Measurements from ENCODE around the gene SHC1. TPM values are rescaled to one million over a fixed set of nuclear protein-coding genes. Genes with fewer than 3 reads are reported as not detected.

SHC1 gene
- total and polyA plus RNA-seq, 2 experiments from 2014 or later = 117 to 211 TPM

DNA sequence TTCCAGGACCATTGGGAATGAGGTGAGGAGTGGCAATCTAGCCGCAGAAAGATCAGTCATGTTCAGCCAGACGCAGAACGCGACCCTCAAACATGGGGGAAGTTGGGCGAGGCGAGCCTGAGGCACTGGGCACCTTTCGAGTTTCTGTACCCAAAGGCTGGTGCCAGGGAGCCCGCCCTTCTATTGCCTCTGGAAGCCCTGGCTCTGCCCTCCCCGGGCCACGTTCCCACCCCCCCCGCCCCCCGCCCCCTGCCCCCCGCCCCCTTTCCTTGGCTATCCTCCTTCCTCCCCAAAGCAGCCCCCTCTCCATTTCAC, 29.8 kb upstream of the SHC1 start:
- H3K9me2 ChIP-seq (ENCODE audit: insufficient read depth) = no peaks in the 10 kb centered on the region
- Mint-ChIP-seq H3K4me1 (peaks cover 25% of the 10 kb centered on the region), H3K27me3 (ENCODE audit: insufficient read depth, low read depth, poor library complexity) (peaks cover 21% of the 10 kb centered on the region), H3K36me3 (ENCODE audit: low read depth) (no peaks in the 10 kb centered on the region), H3K27ac (peak overlapping the region; percentile 99), H3K9me3 (no peaks in the 10 kb centered on the region), H3K4me3 (peak overlapping the region; percentile 90)
- peak overlapping the region; percentile 96 for H3K27ac ChIP-seq (ENCODE audit: low read depth)
- no peak for DNase-seq (ENCODE audit: low spot score)
- H4K20me1 ChIP-seq (replicated peaks; ENCODE audit: insufficient read depth) = no peaks in the 10 kb centered on the region
- no peak overlapping the region for H2AFZ ChIP-seq
- H3K27me3 ChIP-seq (ENCODE audit: insufficient read depth) = no peaks in the 10 kb centered on the region
- peaks cover 16% of the 10 kb centered on the region for H3F3A ChIP-seq (replicated peaks; ENCODE audit: low read depth)
- H3K36me3 ChIP-seq (ENCODE audit: insufficient read depth) = no peaks in the 10 kb centered on the region
- no peak for TF ChIP-seq ZNF331 (CRISPR knock-in tag; IDR thresholded peaks at IDR 0.05; ENCODE audit: low read depth)
- TF ChIP-seq, protein P1, sequence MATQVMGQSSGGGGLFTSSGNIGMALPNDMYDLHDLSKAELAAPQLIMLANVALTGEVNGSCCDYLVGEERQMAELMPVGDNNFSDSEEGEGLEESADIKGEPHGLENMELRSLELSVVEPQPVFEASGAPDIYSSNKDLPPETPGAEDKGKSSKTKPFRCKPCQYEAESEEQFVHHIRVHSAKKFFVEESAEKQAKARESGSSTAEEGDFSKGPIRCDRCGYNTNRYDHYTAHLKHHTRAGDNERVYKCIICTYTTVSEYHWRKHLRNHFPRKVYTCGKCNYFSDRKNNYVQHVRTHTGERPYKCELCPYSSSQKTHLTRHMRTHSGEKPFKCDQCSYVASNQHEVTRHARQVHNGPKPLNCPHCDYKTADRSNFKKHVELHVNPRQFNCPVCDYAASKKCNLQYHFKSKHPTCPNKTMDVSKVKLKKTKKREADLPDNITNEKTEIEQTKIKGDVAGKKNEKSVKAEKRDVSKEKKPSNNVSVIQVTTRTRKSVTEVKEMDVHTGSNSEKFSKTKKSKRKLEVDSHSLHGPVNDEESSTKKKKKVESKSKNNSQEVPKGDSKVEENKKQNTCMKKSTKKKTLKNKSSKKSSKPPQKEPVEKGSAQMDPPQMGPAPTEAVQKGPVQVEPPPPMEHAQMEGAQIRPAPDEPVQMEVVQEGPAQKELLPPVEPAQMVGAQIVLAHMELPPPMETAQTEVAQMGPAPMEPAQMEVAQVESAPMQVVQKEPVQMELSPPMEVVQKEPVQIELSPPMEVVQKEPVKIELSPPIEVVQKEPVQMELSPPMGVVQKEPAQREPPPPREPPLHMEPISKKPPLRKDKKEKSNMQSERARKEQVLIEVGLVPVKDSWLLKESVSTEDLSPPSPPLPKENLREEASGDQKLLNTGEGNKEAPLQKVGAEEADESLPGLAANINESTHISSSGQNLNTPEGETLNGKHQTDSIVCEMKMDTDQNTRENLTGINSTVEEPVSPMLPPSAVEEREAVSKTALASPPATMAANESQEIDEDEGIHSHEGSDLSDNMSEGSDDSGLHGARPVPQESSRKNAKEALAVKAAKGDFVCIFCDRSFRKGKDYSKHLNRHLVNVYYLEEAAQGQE (IDR thresholded peaks at IDR 0.05; ENCODE audit: unreplicated experiment) = no peak
- TF ChIP-seq STAT1 (IDR thresholded peaks at IDR 0.05; ENCODE audit: unreplicated experiment) = no peak
- no peak for TF ChIP-seq EZH2phosphoT487 (IDR thresholded peaks at IDR 0.05; ENCODE audit: unreplicated experiment)
- TF ChIP-seq EZH2 (IDR thresholded peaks at IDR 0.05; ENCODE audit: low read depth, unreplicated experiment) = no peak
- TF ChIP-seq ZNF114 (CRISPR knock-in tag; IDR thresholded peaks at IDR 0.05) = no peak
- no peak for TF ChIP-seq NANOG (IDR thresholded peaks at IDR 0.05; ENCODE audit: borderline replicate concordance)
- no peak for TF ChIP-seq CREB1 (CRISPR knock-in tag; IDR thresholded peaks at IDR 0.05; ENCODE audit: low read depth)
- TF ChIP-seq, protein P2, sequence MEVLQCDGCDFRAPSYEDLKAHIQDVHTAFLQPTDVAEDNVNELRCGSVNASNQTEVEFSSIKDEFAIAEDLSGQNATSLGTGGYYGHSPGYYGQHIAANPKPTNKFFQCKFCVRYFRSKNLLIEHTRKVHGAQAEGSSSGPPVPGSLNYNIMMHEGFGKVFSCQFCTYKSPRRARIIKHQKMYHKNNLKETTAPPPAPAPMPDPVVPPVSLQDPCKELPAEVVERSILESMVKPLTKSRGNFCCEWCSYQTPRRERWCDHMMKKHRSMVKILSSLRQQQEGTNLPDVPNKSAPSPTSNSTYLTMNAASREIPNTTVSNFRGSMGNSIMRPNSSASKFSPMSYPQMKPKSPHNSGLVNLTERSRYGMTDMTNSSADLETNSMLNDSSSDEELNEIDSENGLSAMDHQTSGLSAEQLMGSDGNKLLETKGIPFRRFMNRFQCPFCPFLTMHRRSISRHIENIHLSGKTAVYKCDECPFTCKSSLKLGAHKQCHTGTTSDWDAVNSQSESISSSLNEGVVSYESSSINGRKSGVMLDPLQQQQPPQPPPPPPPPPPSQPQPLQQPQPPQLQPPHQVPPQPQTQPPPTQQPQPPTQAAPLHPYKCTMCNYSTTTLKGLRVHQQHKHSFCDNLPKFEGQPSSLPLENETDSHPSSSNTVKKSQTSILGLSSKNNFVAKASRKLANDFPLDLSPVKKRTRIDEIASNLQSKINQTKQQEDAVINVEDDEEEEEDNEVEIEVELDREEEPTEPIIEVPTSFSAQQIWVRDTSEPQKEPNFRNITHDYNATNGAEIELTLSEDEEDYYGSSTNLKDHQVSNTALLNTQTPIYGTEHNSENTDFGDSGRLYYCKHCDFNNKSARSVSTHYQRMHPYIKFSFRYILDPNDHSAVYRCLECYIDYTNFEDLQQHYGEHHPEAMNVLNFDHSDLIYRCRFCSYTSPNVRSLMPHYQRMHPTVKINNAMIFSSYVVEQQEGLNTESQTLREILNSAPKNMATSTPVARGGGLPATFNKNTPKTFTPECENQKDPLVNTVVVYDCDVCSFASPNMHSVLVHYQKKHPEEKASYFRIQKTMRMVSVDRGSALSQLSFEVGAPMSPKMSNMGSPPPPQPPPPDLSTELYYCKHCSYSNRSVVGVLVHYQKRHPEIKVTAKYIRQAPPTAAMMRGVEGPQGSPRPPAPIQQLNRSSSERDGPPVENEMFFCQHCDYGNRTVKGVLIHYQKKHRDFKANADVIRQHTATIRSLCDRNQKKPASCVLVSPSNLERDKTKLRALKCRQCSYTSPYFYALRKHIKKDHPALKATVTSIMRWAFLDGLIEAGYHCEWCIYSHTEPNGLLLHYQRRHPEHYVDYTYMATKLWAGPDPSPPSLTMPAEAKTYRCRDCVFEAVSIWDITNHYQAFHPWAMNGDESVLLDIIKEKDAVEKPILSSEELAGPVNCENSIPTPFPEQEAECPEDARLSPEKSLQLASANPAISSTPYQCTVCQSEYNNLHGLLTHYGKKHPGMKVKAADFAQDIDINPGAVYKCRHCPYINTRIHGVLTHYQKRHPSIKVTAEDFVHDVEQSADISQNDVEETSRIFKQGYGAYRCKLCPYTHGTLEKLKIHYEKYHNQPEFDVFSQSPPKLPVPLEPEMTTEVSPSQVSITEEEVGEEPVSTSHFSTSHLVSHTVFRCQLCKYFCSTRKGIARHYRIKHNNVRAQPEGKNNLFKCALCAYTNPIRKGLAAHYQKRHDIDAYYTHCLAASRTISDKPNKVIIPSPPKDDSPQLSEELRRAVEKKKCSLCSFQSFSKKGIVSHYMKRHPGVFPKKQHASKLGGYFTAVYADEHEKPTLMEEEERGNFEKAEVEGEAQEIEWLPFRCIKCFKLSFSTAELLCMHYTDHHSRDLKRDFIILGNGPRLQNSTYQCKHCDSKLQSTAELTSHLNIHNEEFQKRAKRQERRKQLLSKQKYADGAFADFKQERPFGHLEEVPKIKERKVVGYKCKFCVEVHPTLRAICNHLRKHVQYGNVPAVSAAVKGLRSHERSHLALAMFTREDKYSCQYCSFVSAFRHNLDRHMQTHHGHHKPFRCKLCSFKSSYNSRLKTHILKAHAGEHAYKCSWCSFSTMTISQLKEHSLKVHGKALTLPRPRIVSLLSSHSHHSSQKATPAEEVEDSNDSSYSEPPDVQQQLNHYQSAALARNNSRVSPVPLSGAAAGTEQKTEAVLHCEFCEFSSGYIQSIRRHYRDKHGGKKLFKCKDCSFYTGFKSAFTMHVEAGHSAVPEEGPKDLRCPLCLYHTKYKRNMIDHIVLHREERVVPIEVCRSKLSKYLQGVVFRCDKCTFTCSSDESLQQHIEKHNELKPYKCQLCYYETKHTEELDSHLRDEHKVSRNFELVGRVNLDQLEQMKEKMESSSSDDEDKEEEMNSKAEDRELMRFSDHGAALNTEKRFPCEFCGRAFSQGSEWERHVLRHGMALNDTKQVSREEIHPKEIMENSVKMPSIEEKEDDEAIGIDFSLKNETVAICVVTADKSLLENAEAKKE (CRISPR knock-in tag; IDR thresholded peaks at IDR 0.05) = no peak
- TF ChIP-seq POLR2AphosphoS5 (IDR thresholded peaks at IDR 0.05; ENCODE audit: low read depth) = no peak
- peaks cover 16% of the 10 kb centered on the region for H3K4me1 ChIP-seq (ENCODE audit: insufficient read depth)
- peak overlapping the region; percentile 90 for H3K4me2 ChIP-seq
- H3K4me3 ChIP-seq = peak overlapping the region; percentile 90
- H3K79me2 ChIP-seq (replicated peaks; ENCODE audit: insufficient read depth) = peaks cover 16% of the 10 kb centered on the region
- ATAC-seq = no peak
